Stimulated activated naive CD4-positive, alpha-beta T cell (primary cell): Measurements from ENCODE around the gene IFT57.
"Not testable (repeated sequence)": the region's sequence is repeated elsewhere in the genome, so short reads cannot be mapped to it uniquely, and the experiment has no call there.

ENCODE experiments used
- DNase-seq, 6 experiments: peaks; one replicate each; lab custom pipeline; 2025; lab: John Stamatoyannopoulos, UW

Gene IFT57

DNA sequence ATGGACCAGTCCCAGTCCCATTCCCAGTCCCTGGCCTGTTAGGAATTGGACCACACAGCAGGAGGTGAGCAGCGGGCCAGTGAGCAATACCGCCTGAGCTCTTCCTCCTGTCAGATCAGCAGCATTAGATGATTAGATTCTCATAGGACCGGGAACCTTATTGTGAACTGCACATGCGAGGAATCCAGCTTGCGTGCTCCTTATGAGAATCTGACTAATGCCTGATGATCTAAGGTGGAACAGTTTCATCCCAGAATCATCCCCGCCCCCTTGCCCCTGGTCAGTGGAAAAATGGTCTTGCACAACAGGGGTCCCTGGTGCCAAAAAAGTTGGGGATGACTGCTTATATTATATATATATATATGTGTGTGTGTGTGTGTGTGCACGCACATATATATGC is 63.1 kb downstream of the IFT57 start:
- DNase-seq = no peak

DNA sequence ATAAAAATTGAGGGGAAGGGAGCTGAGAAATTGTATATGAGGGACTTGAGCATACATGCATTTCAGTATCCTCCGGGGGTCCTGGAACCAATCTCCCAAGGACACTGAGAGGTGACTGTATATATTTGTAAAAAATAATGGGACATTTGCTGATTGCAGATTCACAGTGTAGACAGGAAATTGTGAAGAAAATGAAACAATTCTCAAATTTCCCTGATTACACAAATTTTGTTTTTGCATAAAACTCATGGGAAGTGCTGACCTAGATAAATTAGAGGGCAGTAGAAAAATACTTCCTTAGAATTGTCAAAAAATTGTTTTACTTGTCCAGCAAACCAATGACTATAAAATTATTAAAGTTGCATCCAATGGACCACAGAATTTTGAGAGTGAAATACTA is 64.0 kb downstream of the IFT57 start:
- DNase-seq = no peak

DNA sequence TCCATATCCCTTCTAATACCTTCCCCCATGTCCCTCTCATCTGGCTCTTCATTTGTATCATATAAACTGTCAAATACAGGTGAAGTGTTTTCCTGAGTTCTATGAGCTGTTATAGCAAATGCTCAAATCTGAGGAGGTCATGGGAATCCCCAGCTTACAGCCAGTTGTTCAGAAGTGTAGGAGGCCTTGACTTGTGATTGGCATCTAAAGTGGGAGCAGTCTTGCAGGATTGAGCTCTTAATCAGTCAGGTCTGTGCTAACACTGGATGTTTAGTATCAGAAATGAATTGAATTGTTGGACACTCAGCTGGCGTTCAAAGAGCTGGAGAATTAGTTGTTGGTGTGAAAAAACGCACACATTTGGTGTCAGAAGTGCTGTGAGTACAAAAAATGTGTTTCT is 65.0 kb downstream of the IFT57 start:
- DNase-seq = no peak

DNA sequence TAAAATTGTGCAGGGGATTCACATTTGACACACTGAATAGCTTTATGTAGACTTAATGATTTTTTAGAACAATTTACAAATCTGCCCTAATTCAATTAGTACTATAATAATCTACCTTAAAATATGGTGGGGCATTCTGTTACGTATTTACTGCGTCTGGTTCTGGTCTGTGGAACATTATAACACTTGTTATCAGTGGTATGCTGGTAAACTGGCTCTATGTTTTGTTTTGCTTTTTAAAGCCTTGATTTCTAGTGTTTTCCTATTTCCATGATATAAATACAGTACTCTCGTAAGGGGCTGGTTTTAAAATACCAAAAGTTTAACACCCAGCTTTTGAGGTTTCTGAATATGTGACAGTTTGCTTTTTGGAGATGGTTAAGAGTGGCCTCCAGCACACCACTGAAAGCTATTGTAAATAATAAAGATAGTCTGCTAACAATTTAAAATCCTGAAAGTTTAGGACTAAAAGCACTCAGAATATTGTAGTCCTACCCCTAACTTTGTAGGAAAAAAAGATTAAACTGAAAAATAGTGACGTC is 65.8 kb downstream of the IFT57 start:
- no peak for DNase-seq

DNA sequence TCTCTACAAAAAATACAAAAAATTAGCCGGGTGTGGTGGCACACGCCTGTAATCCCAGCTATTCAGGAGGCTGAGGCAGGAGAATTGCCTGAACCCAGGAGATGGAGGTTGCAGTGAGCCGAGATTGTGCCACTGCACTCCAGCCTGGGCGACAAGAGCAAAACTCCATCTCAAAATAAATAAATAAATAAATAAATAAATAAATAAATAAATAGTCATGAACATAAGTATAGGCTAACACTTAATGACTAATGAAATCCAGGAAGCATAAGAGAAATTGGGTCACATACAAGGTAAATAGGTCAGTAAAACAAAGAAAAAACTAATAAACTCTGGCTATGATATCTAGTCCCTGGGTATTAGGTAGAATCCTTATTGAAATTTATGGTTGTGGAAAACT is 66.6 kb downstream of the IFT57 start:
- DNase-seq = not testable (repeated sequence)

DNA sequence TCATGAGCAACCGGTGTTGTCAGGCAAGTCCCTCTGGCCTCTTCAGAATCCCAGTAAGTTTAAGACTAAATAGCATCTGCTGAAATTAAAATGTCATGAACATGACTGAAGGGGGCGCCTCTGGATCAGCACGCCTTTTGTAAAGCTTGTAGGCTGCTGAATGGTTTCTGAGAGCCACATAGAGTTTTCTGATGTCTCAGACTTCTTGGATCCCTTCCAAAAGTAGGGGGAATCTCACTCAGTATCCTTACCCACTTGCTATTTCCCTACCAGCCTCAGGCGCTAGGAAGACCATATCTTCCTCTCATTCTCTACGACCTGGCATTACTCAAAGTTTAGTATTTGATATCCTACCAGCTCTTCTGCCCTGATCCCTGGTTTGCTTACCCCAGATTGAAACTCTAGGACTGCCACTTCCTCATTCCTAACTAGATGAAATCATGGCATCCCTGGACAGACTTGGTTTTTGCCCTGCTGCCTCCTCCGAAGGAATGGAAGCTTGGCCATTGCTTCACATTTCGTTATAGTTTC is 68.7 kb downstream of the IFT57 start:
- DNase-seq = peak in 5 of 6 experiments; percentile 12 to 54 (median 37)

DNA sequence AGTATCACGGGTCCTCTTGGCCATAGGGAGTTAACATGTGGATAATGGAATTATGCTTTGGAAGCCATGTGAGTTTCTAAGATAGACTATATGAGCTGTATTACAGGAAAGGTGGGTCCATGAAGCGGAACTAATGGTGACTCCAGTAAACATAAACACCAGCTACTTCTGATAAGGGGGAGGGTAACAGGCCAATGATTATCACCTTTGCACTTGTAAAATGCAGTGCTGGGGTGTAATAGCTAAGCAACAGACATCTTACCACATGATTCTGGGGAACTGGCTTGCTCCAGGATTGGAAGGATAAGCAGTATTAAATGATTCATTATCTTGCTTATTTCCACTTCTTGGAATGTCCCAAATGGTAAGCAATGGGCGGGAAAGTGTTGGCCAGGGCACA is 70.0 kb downstream of the IFT57 start:
- no peak for DNase-seq

DNA sequence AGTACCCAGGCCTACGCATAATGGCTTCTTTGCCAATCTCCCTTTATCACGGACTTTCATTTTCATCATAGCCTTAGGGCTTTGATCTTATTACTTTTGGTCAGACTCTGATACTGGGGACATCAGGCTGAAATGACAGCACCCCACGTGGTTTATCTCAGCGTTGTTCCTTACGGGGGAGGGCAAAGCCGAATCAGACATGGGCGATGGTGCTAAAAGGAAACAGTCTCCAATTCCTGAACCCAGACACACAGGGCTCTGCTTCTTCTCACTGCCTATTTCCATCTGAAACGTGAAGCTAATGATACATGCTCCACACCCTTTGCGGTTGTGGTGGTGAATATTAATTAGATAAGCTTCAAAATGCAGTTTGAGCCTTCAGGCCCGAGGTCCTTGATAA is 72.0 kb downstream of the IFT57 start:
- DNase-seq = no peak

DNA sequence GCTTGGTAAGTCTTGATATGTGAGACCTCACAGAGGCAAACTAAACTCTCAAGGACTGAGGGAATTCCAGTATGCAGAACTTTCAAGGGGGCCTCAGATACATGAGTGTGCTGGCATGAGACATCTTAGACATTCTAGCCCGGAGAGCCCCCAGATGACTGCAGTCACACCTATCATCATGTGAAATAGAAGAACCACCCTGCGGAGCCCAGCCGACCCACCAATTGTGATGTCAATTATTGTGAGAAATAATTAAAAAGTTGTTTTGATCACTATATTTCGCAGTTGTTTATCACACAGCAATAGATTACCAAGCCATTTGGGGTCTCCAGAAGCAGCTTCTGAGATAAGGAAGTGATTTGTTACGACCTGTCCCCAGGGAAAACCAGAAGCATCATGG is 76.1 kb downstream of the IFT57 start:
- no peak for DNase-seq

DNA sequence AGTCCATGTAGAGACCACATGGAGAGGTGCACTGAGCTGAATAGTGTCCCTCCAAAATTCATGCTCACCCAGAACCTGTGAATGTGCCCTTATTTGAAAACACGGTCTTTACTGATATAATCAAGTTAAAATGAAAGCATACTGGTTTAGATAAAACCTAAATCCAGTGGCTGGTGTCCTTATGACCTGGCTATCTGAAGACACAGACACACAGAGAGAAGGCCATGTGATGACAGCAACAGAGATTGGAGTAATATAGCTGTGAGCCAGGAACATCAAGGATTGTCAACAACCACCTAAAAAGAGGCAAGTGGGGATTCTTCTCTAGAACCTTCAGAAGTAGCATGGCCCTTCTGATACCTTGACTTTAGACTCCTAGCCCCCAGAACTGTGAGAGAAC is 76.6 kb downstream of the IFT57 start:
- DNase-seq = no peak

DNA sequence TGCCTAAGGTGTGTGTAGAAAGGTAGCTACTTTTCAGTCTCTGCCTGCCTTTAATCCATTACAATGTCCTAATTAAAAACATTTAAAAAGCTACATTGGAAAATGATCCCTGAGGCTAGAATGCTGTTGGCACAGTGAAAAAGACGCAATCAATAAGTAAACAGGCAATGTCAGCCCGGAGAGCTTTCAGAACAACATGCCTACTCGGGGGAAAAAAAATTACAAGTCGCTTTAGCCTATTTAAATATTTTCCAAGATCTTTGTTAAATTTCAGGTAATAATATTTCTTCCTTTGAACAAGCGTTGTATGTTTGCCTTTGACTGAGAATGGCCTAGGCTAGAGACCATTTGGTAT is 84.8 kb downstream of the IFT57 start:
- no peak for DNase-seq

DNA sequence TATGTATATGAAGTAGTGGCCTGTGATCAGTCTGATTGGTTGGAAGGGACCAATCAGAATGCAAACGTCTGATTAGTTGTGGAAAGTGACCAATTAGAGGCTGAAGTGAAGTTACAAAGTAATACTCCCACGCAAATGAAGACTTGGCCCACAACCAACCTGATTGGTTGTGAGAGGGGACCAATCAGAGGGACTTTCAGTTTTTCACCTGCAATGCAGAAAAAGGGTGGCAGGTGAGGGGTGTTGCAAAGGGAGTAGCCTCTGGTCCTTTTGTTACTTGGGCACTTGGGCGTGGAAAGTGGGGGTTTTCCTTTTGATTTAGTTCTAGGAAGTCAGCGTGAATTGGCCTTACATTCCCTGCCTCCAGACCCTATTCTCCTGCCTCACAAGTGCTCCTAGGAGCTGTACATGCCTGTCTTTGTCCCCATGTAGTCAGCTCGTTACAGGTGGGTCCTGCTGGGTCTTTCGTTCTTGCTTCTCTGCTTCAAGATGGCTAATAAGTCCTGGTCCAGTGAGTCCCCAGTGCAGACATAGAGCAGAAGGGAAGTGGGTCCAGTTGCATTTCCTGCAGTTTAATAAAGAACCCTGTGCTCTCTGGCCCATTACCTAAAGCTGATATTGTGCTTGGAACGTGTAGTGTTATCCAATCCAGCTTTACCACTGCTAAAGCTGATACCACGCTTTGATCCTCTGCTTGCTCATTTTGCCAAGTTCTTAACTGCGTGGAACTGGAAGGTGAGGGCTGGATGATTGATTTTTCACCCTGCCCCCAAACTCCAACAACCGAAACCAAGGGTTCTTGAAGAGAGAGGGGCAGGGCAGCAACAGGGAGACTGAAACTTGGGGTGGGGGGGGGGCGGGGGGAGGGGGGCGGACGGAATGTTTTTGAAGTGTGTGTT is 85.4 kb downstream of the IFT57 start:
- no peak for DNase-seq

DNA sequence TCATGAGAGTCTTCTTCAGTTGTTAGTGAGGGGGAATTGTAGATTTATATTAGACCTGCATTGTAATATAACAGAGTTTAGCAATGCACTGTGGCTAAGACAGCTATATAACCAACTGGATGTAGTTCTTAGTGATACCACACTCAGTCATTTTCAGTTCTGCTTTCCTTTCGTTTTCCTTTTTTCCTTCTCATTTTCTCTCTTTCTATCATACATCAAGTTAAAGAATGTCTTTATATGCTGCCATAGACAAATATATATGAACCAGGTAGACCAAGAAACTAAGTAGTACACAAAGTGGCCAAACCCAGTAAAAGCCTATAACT is 87.7 kb downstream of the IFT57 start:
- no peak for DNase-seq

DNA sequence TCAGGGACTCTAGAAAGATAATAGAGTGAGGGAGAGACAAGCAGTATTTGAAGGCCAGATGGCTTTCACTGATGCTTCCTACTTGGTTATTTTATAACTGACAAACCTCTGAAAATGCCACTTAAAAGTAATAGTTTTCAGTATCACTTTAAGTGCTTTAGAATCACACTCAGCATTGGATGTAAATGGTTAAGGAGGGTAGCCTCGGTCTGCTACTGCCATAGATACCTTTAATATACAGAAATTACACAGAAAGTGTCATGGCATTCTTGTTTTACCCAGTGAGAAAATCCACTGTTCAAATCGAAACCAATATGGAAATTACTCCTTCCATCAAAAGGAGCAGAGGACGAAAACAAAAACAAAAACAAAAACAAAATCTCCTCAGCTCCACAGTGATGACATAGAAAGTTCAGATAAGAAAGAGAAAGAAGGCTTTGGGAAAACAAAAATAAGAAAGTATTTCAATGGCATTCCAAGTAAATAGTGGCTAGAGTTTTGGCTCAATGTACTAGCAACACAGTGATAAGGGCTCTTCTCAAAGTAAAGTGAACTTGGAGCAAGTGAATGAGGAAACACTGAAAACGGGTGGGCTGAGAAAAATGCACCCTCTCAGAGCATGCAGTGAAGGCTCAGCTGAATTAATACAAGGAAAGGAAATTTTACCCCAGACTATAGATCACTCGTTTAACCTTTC is 88.2 kb downstream of the IFT57 start:
- no peak for DNase-seq

DNA sequence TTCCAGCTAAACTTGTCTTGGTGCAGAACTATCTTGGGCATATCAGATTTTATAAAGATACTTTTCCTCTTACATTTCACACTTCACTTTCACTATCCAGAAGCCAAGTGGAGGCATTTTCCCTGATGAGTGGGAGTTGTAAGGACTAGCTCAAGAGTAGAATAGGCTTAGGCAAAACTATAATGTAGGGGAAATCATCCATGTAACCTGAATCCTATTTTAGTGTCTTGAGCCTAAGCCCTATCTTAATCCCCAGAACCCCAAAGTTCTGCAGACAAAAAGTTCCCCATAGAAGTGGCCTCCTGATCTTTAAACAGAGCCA is 89.2 kb downstream of the IFT57 start:
- DNase-seq = no peak

DNA sequence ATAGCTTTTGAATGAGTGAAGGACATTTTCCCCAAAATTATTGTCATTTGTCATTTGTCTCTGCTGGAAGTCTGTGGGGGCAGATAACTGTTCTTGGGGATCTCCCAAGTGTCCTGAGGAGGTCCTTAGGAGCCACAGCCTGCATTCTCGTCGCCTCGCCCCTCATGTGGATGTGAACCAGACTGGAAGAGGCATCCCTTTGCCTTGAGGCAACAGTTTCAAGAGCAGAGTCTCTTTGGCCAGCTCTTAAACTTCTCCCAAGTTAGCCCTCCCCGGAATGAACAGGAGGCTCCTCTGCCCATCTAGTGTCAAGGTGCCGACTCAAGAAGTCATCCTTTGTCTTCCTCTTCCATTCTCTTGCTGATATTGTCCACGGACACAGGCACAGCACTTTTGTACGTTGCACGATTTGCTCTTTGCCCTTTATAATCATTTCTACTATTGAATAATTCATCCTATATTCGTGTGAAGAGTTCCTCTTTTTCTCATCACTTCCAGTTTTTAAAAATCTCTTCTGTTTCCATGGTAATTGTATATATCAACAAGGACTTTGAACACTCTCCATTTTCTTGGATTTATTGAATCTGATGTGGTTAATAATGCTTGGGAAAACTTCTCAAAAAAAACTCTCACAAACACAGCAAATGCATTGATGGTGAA is 90.6 kb downstream of the IFT57 start:
- no peak for DNase-seq

DNA sequence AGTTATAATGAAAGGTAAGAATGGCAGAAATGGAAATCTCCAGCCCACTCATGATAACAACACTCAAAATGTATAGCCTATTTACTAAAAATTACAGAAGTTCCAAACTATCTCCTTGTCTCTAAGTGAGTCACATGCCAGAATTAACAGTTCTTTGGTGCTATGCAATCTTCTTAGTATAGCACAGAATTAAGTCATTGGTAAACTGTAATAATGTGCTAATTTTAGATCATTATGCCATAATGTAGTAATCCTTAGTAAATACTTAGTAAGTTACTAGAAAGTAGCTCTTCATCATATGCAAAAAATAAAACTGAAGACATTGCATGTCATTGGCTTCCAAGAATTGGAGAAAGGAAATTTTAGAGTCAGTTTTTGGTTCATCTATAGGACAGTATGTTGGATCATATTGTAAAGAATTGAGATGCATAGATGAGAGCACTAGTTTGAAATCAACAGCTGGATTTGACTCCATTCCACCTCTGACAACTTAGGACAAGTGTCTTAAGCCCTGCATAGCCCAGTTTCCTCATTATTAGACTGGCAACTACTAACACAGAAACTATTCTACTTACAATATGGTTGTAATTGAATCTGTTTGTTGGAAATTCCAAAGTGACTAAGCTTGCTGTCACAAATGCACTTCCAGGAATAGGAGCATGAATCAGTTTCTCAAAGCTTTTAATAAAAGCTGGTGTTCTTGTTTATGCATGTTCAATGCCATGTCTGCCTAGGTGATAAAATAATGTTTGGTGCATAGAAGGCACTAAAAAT is 91.3 kb downstream of the IFT57 start:
- DNase-seq = no peak

DNA sequence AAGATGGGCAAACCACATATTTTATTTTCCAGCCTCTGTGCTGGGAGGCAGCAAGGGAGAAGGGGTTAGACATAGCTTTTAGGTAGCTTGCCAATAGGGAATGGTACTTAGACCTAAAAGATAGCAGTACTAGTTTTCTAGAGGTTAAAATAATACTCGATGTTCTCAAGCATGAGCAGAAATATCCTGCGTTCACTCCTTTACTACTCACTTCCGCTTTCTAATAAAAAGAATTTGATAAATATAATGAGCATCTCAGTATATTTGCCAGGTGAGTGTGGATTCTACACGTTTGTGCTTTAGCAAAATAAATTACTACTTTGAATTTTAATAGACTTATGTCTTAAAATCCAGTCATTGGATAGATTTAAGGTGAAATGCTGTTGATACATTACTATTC is 92.0 kb downstream of the IFT57 start:
- no peak for DNase-seq

DNA sequence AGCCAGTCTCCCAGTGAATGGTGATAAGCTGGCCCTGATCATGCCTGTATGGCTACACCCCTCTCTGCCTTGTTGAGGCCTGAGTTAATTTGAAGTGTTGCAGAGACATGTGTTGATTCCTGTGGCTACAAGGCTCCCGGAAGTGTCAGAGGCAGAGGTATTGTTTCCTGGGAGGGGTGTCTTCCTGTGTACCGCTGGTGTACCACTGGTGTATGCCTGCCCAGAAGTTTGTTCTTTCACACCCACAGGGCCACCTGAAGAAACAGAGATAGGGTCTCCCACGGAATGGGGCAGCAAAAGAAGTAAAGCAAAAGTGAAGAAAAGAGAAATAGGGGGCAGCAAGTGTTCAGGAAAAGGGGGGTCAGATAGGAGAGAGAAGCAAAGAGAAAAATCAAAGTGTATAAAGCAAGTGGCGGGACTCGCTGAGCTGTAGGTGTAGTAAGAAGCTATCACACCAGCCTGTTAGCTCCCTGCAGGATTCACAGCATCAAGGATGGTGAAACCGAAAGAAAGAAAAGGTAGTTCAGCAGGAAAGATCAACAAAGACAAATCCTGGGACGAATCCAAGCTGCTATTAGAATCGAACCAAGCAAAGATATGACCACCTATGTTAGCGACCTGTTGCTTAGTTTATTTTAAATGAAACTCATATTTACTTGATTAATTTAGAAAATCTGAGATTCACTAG is 94.8 kb downstream of the IFT57 start:
- peak; percentile 21 to 81 (median 56) for DNase-seq

DNA sequence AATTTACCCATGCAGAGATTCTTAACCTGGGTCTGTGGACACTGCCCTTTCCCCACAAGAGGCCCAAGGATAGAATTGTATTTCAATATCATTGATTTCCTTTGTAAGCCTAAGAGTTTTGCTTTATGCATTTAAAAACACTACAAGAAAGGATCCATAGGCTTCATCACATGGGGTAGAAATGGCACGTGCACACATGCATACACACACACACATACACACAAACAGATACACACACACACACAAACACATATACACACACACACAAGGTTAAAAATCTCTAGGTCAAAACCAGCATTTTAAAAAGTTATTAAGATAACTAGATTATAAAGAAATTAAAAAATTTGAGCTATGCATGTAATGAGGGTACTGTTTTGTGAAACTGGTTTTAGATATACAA is 95.9 kb downstream of the IFT57 start:
- no peak for DNase-seq

DNA sequence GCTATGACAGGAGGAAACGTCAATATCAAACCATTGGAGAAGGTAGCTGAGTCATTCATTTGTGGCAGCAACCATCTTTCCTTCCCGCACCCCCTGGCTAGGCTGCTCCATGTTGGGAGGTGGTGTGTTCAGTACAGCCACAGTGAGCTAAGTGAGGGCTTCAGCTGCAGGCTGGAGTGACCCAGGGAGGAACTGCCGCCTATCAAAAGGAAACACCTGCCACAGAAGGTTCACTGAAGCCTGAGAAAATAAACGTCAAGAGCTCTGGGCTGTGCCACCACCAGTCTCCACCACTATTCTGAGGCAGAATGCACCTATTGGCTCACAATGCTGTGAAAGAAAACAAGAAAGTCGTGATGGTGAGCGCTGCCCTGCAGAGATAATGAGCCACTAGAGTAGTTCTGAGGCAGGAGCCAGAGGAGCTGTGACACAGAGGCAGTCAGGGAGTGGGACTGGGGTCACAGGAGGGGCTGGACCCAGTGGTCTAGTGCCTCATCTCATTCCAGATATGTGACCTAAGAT is 96.6 kb downstream of the IFT57 start:
- DNase-seq = peak; percentile 46 to 79 (median 67)
